Prostate gland (tissue), 2 donors: ENCODE data around the gene NCOA4.

Source experiments
- POLR2A ChIP-seq: fragments of 450-650 bp; IDR thresholded peaks from one replicate; pipeline ENCODE4 v1.6.1; 2016; ENCODE audit warnings: antibody characterized with exemption, mild to moderate bottlenecking
- TF ChIP-seq, protein P1 (sequence below), 4 experiments: fragments of 200-600 bp in 2 of 4; fragments of 450-650 bp in 2 of 4; sonication (generic) in 2 of 4; IDR thresholded peaks; 1 replicate in 3 of 4; 2 replicates in 1 of 4; pipeline ENCODE4 v1.5.1; 2016 to 2019; ENCODE audit warnings: antibody characterized with exemption in 4 of 4, mild to moderate bottlenecking in 2 of 4, moderate library complexity in 2 of 4

DNA sequence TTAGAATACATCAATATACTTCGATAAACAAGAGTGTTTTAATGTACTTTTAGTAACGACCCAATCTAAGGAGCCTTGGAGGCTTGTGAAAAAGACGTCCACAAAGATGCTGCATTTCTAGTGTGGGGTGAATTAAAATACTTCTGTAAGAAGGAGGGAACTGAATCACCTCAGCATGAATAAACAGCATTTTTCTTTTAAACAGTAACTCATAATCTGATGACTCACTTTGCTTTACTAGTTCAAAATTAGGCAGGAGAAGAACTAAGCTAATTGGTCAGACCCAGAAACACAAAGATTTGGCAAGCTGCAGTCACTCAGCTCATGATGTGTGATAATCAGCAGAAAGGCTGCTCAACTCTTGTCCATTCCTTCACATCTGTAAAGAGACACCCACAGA is 24.2 kb downstream of the NCOA4 start:
- TF ChIP-seq, protein P1, sequence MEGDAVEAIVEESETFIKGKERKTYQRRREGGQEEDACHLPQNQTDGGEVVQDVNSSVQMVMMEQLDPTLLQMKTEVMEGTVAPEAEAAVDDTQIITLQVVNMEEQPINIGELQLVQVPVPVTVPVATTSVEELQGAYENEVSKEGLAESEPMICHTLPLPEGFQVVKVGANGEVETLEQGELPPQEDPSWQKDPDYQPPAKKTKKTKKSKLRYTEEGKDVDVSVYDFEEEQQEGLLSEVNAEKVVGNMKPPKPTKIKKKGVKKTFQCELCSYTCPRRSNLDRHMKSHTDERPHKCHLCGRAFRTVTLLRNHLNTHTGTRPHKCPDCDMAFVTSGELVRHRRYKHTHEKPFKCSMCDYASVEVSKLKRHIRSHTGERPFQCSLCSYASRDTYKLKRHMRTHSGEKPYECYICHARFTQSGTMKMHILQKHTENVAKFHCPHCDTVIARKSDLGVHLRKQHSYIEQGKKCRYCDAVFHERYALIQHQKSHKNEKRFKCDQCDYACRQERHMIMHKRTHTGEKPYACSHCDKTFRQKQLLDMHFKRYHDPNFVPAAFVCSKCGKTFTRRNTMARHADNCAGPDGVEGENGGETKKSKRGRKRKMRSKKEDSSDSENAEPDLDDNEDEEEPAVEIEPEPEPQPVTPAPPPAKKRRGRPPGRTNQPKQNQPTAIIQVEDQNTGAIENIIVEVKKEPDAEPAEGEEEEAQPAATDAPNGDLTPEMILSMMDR (IDR thresholded peaks at IDR 0.05), result no peak
- no peak for TF ChIP-seq POLR2A
